Measurements from ENCODE around the gene HABP4.

DNA sequence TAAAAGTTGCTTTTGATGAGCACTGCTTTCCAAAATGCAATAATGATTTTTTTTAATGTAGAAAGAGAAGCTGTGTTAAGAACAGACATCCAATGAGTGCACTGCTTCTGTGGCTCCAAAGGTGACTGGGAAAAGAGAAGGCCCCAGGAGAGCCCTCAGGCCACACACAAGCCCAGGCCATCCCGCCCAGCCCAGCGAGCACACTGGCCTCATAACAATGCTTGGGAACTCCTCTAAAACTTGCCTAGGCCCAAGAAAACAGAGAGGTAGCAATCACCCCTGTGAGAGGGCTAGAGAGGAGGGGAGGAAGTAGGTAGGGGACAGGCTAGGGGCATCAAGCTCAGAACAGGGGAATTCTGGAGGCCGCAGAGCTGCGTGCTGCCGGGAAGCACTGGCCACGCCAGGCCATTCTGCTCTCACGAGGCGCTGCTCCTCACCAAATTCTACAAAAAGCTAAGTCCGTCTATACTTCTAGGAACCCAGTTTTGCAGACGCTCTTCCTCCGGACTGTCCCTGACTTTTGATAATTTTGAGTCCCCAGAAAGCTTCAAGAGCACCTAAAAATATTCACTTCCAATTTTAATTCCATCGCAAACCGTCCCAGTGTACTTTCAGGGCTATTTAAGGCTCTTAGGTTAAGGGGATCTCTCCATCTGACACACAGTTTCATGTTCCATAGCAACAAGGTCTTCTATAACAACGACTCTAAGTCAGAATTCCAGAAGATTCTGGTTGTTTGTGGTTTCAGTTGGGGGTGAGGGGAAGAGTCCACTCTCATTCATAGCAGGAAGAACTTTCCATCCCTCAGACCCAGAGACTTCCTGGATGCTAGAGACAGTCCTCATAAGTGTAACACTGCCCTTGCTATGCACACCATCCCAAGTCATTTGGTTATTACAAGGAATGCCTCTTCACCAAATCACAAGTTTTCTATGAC lies 51.0 kb downstream of the HABP4 start:
- TF ChIP-seq, protein P1, sequence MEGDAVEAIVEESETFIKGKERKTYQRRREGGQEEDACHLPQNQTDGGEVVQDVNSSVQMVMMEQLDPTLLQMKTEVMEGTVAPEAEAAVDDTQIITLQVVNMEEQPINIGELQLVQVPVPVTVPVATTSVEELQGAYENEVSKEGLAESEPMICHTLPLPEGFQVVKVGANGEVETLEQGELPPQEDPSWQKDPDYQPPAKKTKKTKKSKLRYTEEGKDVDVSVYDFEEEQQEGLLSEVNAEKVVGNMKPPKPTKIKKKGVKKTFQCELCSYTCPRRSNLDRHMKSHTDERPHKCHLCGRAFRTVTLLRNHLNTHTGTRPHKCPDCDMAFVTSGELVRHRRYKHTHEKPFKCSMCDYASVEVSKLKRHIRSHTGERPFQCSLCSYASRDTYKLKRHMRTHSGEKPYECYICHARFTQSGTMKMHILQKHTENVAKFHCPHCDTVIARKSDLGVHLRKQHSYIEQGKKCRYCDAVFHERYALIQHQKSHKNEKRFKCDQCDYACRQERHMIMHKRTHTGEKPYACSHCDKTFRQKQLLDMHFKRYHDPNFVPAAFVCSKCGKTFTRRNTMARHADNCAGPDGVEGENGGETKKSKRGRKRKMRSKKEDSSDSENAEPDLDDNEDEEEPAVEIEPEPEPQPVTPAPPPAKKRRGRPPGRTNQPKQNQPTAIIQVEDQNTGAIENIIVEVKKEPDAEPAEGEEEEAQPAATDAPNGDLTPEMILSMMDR (IDR thresholded peaks at IDR 0.05): no peak
- TF ChIP-seq POLR2A (IDR thresholded peaks at IDR 0.05): no peak
